Ovary (tissue), 3 donors: ENCODE results near the gene ATP6V1C2.

ENCODE experiments used
- CTCF ChIP-seq, 3 donors: fragments of 450-650 bp in 2 of 3; fragments of 200-600 bp in 1 of 3; IDR thresholded peaks; one replicate each; pipeline versions ENCODE4 v1.5.1 to v1.8.0; 2016 to 2022; ENCODE audit warnings: antibody characterized with exemption in 3 of 3, mild to moderate bottlenecking in 1 of 3
- EP300 ChIP-seq: sonication (generic); formaldehyde crosslinking; IDR thresholded peaks from one replicate; pipeline ENCODE4 v1.6.1; 2017; ENCODE audit warnings: antibody characterized with exemption
- POLR2A ChIP-seq: fragments of 450-650 bp; IDR thresholded peaks from one replicate; pipeline ENCODE4 v1.6.1; 2017; ENCODE audit warnings: antibody characterized with exemption, mild to moderate bottlenecking, moderate library complexity
- donor health status: DM: no; HTN: no; CAD: no.

GRCh38 chr2:10765461-10765860 lies 44.0 kb downstream of the ATP6V1C2 start:
- TF ChIP-seq CTCF (IDR thresholded peaks at IDR 0.05): no peak
- TF ChIP-seq POLR2A: no peak
- no peak for TF ChIP-seq EP300
